Measurements from ENCODE around the gene ZNF581.

Gene ZNF581

DNA sequence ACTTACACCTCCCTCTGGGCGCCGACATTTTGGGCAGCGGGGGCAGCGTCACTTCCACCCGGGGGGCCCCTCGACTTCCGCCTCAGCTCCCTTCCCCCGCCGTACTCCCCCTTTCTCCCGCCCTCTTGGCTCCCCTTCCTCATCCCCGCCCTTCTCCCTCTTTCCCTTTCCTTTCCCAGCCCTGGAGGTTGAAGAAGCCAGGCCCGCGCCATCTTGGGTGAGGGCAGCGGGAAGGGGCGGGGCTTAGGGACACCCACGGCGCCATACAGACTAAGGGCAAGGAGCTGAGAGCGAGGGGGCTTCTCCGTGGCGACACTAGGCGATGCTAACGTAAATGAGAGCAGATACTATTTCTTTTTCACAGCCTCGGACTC lies 44.0 kb upstream of the ZNF581 start, which contains the start of gene FIZ1:
Gene FIZ1 (minus strand): TSS at position 50 of the 374 bp plus-strand sequence. CDS start 1,652 bp downstream, outside the sequence.
- DNase-seq (ENCODE audit: extremely low read depth, low read depth), result peak; percentile 92
- peak within 1 kb of the TSS; percentile 80 for H3K4me3 ChIP-seq (replicated peaks; ENCODE audit: low read depth, low read length)
- no peak for TF ChIP-seq CTCF (IDR thresholded peaks at IDR 0.05; ENCODE audit: low read depth, low read length, missing control alignments)

DNA sequence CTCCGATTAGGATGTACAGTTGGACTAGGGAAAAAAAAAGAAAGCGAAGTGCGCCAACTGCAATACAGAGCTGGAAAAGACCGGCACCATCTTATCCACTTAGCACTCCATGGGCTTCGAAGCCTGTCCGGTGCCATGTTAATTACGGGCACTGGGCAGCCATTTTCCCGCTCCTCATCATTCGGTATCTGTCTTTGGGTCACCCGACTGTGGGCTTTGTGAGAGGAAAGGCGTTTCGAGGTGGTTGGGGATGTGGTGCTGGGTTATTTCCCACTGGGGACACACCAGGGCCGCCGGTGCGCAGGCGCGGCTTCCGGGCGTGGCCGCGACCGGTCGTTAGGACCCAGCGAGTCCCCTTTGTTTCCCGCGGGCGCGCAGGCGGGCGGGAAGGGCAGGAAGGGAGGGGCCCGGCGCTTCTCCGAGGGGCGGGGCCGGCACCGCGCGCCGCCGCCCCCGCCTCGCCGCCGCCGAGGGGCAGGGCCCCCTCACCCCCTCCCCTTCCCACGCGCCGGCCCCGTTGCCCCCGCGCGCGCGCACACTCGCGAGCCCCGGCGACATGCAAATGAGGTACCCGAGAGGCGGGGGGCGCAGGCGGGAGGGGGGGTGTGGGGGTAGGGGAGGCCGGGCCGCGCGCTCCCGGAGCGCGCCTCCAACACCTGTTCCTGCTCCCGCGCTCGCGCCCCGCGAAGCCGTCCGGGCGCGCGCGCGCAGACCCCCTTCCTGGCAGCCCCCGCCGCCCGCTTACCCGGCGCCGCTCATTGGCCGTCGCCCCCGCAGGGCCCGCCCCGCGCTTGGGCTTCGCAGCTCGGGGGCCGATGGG lies 43.4 kb upstream of the ZNF581 start, which contains the start of gene ZNF524:
Gene ZNF524 (plus strand): TSS at position 447 of the 820 bp plus-strand sequence. CDS start 1,825 bp downstream, outside the sequence.
- H3K4me3 ChIP-seq (replicated peaks; ENCODE audit: low read depth, low read length), result peak within 1 kb of the TSS; percentile 80
- DNase-seq (ENCODE audit: extremely low read depth, low read depth), result peak; percentile 63
- TF ChIP-seq CTCF (IDR thresholded peaks at IDR 0.05; ENCODE audit: low read depth, low read length, missing control alignments), result no peak

DNA sequence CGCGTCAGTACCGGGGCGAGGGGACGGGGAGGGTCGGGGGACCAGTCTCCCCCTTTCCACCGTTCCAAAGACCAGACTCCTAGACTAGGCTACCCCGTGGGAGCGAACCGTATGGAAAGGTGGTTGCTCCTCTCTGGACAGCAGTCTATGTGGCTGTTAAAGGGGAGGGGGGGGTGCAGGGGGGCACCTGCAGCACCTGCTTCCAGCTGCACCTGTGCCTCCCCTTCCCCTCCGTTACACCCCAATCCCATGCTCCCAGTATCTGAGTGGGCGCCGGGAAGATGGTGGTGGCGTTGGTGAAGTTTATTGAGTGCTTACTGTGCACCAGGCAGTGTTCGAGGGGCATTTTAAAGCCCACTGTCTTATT lies 42.8 kb upstream of the ZNF581 start:
- TF ChIP-seq CTCF (IDR thresholded peaks at IDR 0.05; ENCODE audit: low read depth, low read length, missing control alignments), result no peak
- H3K4me3 ChIP-seq (replicated peaks; ENCODE audit: low read depth, low read length), result peak overlapping the region; percentile 80
- no peak for DNase-seq (ENCODE audit: extremely low read depth, low read depth)

DNA sequence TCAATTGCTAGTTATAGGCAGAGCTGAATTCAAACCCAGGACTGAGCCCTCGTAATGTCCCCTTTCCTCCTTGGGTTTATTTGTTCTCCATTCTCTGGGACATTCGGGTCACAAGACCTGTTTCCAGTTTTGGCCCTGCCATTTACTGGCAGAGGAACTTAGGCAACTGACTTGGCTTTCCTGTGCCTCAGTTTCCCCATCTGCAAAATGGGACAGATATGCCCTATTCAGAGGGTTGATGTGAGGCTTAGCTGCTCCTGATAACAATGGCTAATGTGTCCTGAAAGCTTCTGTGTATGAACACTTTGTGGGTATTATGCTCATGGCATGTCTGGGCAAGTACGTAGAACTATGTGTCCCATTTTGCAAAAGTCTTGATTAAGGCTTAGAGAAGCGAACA lies 42.4 kb upstream of the ZNF581 start:
- no peak for DNase-seq (ENCODE audit: extremely low read depth, low read depth)
- TF ChIP-seq CTCF (IDR thresholded peaks at IDR 0.05; ENCODE audit: low read depth, low read length, missing control alignments), result no peak
- H3K4me3 ChIP-seq (replicated peaks; ENCODE audit: low read depth, low read length), result peak overlapping the region; percentile 80

DNA sequence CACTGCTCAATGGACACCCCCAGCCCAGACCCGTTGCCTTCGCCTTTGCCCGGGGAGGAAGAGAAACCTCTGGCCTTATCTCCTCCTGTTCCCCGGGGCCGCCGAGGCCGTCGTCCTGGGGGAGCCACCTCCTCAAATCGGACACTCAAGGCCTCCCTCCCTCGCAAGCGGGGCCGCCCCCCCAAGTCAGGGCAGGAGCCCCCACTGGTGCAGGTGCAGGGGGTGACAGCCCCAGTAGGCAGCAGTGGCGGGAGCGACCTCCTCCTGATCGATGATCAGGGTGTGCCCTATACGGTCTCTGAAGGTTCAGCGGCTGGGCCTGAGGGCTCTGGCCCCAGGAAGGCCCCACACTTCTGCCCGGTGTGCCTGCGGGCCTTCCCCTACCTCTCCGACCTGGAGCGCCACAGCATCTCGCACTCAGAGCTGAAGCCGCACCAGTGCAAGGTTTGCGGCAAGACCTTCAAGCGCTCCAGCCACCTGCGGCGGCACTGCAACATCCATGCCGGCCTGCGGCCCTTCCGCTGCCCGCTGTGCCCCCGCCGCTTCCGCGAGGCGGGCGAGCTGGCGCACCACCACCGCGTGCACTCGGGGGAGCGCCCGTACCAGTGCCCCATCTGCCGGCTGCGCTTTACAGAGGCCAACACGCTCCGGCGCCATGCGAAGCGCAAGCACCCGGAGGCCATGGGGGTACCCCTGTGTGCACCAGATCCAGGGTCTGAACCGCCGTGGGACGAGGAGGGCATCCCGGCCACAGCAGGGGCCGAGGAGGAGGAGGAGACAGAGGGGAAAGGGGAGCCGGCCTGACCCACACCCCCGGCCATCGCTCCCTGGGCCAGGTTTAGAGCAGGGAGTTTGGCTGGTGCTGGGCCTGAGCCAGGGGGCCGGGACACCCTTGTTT lies 41.1 kb upstream of the ZNF581 start:
- no peak for DNase-seq (ENCODE audit: extremely low read depth, low read depth)
- TF ChIP-seq CTCF (IDR thresholded peaks at IDR 0.05; ENCODE audit: low read depth, low read length, missing control alignments), result no peak
- H3K4me3 ChIP-seq (replicated peaks; ENCODE audit: low read depth, low read length), result no peak overlapping the region

DNA sequence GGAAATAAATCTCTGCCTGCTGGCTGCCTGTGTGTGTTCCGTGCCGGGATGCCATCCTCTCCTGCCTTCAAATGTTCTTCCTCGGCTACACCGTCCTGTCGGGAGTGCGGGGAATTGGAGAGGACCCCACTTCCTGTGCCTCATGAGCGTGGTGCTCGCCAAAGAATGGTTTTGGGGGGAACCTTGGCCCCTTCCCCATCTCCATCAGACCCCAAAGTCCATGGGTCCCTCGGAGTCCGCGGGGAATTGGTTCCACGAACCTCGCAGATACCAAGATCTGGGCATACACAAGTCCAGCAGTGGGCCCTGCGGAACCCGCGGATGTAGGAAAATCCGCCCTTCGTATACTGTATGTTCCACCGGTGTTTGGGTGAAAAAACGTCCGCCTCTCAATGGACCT lies 40.3 kb upstream of the ZNF581 start:
- no peak for DNase-seq (ENCODE audit: extremely low read depth, low read depth)
- no peak overlapping the region for H3K4me3 ChIP-seq (replicated peaks; ENCODE audit: low read depth, low read length)
- TF ChIP-seq CTCF (IDR thresholded peaks at IDR 0.05; ENCODE audit: low read depth, low read length, missing control alignments), result no peak
